ENCODE results near the gene CEP41.

The CEP41 gene

DNA sequence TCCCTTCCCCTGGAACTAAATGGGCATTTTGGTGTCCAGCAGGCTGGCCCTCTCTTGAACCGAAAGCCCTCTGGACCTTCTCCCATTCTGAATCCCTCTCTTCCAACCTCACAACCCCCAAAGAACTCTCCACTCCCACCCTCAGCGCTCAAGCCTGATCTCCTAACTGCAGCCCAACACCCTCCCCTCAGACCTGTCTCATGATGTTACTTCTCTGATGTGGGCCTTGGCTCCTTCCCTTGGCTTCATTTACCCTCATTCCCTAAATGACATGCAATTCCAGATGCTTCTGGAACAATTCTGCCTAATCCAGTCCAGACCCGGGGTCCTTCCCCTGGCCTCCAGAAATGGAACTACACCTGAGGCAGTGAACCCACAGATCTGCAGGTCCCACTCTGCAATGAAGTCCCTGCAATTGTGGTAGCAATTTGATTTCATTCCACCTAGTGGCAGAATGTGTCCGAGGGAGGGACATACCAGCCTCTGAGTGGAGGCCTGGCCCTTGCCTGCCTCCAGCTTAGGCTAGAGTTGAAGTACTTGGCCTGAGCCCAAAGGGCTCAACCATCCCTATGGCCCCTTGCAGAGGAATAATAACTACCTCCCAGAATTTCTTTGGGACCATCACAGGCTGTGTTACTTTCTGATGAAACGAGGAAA lies 4.1 kb upstream of the CEP41 start:
- TF ChIP-seq ZC3H10 (CRISPR knock-in tag; IDR thresholded peaks at IDR 0.05) (no peak), ESRRG (CRISPR knock-in tag; IDR thresholded peaks at IDR 0.05) (no peak), ZNF8 (CRISPR knock-in tag; IDR thresholded peaks at IDR 0.05) (no peak), GLIS3 (CRISPR knock-in tag; IDR thresholded peaks at IDR 0.05) (no peak), RARB (CRISPR knock-in tag; IDR thresholded peaks at IDR 0.05) (no peak)
- TF ChIP-seq, protein P1, sequence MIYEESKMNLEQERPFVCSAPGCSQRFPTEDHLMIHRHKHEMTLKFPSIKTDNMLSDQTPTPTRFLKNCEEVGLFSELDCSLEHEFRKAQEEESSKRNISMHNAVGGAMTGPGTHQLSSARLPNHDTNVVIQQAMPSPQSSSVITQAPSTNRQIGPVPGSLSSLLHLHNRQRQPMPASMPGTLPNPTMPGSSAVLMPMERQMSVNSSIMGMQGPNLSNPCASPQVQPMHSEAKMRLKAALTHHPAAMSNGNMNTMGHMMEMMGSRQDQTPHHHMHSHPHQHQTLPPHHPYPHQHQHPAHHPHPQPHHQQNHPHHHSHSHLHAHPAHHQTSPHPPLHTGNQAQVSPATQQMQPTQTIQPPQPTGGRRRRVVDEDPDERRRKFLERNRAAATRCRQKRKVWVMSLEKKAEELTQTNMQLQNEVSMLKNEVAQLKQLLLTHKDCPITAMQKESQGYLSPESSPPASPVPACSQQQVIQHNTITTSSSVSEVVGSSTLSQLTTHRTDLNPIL (CRISPR knock-in tag; IDR thresholded peaks at IDR 0.05; ENCODE audit: low read depth), result no peak
- no peak for ATAC-seq

DNA sequence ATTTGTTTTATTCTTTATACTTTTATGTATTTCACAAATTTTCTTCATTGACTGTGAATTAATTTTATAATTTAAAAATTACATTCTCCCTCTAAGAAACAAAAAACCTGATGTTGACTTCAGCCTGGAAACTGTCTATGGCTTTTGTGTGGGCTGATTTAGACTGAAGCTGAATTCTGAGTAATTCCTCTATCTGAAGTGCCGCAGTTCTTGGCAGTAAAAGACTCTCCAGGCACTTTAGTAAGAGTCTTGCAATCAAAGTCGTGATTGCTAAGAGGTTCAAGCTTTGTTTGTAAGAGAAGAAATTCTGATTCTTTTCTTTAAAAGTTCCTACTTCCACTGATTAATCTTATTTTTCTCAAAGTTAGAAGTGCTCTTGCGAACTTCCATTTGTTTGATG lies 3.4 kb upstream of the CEP41 start:
- TF ChIP-seq, protein P2, sequence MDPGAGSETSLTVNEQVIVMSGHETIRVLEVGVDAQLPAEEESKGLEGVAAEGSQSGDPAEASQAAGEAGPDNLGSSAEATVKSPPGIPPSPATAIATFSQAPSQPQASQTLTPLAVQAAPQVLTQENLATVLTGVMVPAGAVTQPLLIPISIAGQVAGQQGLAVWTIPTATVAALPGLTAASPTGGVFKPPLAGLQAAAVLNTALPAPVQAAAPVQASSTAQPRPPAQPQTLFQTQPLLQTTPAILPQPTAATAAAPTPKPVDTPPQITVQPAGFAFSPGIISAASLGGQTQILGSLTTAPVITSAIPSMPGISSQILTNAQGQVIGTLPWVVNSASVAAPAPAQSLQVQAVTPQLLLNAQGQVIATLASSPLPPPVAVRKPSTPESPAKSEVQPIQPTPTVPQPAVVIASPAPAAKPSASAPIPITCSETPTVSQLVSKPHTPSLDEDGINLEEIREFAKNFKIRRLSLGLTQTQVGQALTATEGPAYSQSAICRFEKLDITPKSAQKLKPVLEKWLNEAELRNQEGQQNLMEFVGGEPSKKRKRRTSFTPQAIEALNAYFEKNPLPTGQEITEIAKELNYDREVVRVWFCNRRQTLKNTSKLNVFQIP (CRISPR knock-in tag; IDR thresholded peaks at IDR 0.05; ENCODE audit: borderline replicate concordance, low read depth), result no peak
- TF ChIP-seq TOX (CRISPR knock-in tag; IDR thresholded peaks at IDR 0.05; ENCODE audit: borderline replicate concordance) (no peak), ARNTL (CRISPR knock-in tag; IDR thresholded peaks at IDR 0.05; ENCODE audit: borderline replicate concordance, low read depth) (no peak), SNAI2 (CRISPR knock-in tag; IDR thresholded peaks at IDR 0.05) (no peak), ZNF8 (CRISPR knock-in tag; IDR thresholded peaks at IDR 0.05) (no peak), ESRRG (CRISPR knock-in tag; IDR thresholded peaks at IDR 0.05) (no peak), RARB (CRISPR knock-in tag; IDR thresholded peaks at IDR 0.05) (no peak), ZNF70 (CRISPR knock-in tag; IDR thresholded peaks at IDR 0.05) (no peak)
- TF ChIP-seq, protein P3, sequence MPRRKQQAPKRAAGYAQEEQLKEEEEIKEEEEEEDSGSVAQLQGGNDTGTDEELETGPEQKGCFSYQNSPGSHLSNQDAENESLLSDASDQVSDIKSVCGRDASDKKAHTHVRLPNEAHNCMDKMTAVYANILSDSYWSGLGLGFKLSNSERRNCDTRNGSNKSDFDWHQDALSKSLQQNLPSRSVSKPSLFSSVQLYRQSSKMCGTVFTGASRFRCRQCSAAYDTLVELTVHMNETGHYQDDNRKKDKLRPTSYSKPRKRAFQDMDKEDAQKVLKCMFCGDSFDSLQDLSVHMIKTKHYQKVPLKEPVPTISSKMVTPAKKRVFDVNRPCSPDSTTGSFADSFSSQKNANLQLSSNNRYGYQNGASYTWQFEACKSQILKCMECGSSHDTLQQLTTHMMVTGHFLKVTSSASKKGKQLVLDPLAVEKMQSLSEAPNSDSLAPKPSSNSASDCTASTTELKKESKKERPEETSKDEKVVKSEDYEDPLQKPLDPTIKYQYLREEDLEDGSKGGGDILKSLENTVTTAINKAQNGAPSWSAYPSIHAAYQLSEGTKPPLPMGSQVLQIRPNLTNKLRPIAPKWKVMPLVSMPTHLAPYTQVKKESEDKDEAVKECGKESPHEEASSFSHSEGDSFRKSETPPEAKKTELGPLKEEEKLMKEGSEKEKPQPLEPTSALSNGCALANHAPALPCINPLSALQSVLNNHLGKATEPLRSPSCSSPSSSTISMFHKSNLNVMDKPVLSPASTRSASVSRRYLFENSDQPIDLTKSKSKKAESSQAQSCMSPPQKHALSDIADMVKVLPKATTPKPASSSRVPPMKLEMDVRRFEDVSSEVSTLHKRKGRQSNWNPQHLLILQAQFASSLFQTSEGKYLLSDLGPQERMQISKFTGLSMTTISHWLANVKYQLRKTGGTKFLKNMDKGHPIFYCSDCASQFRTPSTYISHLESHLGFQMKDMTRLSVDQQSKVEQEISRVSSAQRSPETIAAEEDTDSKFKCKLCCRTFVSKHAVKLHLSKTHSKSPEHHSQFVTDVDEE (CRISPR knock-in tag; IDR thresholded peaks at IDR 0.05), result no peak
- ATAC-seq, result no peak

DNA sequence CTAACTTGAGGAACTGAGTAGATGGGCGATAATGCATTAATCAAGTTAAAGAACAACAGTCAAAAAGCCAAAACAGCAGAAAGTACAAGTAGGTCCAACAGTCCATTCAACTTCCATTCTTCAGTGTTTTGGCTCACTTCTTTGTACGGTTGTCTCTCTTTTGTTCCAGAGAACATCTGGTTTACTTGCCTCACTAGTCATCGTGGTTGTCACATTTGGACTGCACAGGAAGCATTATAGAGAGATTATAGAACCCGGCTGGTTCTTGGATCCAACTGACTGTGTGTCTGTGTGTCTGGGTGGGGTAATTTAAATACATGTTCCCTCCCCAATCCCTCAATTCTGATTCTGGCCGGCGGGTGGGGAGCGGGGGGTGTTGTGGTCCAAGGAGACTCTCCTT lies 1.8 kb upstream of the CEP41 start:
- no peak for ATAC-seq
- no peak for TF ChIP-seq TOX (CRISPR knock-in tag; IDR thresholded peaks at IDR 0.05; ENCODE audit: borderline replicate concordance)
- no peak for TF ChIP-seq PPARA (CRISPR knock-in tag; IDR thresholded peaks at IDR 0.05; ENCODE audit: borderline replicate concordance)
- no peak for TF ChIP-seq ZFP30 (CRISPR knock-in tag; IDR thresholded peaks at IDR 0.05)
- TF ChIP-seq, protein P4, sequence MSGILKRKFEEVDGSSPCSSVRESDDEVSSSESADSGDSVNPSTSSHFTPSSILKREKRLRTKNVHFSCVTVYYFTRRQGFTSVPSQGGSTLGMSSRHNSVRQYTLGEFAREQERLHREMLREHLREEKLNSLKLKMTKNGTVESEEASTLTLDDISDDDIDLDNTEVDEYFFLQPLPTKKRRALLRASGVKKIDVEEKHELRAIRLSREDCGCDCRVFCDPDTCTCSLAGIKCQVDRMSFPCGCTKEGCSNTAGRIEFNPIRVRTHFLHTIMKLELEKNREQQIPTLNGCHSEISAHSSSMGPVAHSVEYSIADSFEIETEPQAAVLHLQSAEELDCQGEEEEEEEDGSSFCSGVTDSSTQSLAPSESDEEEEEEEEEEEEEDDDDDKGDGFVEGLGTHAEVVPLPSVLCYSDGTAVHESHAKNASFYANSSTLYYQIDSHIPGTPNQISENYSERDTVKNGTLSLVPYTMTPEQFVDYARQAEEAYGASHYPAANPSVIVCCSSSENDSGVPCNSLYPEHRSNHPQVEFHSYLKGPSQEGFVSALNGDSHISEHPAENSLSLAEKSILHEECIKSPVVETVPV (CRISPR knock-in tag; IDR thresholded peaks at IDR 0.05), result no peak
- TF ChIP-seq ZC3H10 (CRISPR knock-in tag; IDR thresholded peaks at IDR 0.05), result no peak
- TF ChIP-seq OSR1 (CRISPR knock-in tag; IDR thresholded peaks at IDR 0.05), result no peak
- TF ChIP-seq, protein P1 (CRISPR knock-in tag; IDR thresholded peaks at IDR 0.05; ENCODE audit: low read depth), result no peak
- no peak for TF ChIP-seq ESRRG (CRISPR knock-in tag; IDR thresholded peaks at IDR 0.05)
- TF ChIP-seq CSDC2 (CRISPR knock-in tag; IDR thresholded peaks at IDR 0.05), result no peak
- no peak for TF ChIP-seq ARNTL (CRISPR knock-in tag; IDR thresholded peaks at IDR 0.05; ENCODE audit: borderline replicate concordance, low read depth)
- TF ChIP-seq, protein P2 (CRISPR knock-in tag; IDR thresholded peaks at IDR 0.05; ENCODE audit: borderline replicate concordance, low read depth), result no peak
- TF ChIP-seq ZNF70 (CRISPR knock-in tag; IDR thresholded peaks at IDR 0.05), result no peak
- no peak for TF ChIP-seq ZFP3 (CRISPR knock-in tag; IDR thresholded peaks at IDR 0.05)
- no peak for TF ChIP-seq GLIS3 (CRISPR knock-in tag; IDR thresholded peaks at IDR 0.05)
- TF ChIP-seq ZNF565 (CRISPR knock-in tag; conservative IDR thresholded peaks at IDR 0.05; ENCODE audit: low read depth), result no peak
- no peak for TF ChIP-seq ISL1 (CRISPR knock-in tag; IDR thresholded peaks at IDR 0.05)
- no peak for TF ChIP-seq TCF4 (CRISPR knock-in tag; IDR thresholded peaks at IDR 0.05; ENCODE audit: borderline replicate concordance)
- no peak for TF ChIP-seq SNAI2 (CRISPR knock-in tag; IDR thresholded peaks at IDR 0.05)

Data from SK-N-SH treated with all-trans-retinoic acid at 6 μM for 48 hours (cell line).